GM23338 (cell line): Measurements from ENCODE around the gene RUBCN. TPM values are rescaled to one million over a fixed set of nuclear protein-coding genes. Genes with fewer than 3 reads are reported as not detected.
A peak's percentile ranks its signal among the peaks of the same experiment; 100 is the strongest.

Experiments
- ATAC-seq: fragments of 200-7000 bp; cut with Tn5 transposase; 3 replicates; pipeline ENCODE4 v1.9.1; 2020
- DNase-seq: peaks from one replicate; pipeline ENCODE4 v3.0.0-alpha.2; 2015; ENCODE audit warnings: low spot score
- H2AFZ ChIP-seq: fragments of 200-600 bp; sonication (generic); 2 replicates; pipeline ENCODE4 v1.8.0; 2016; ENCODE audit warnings: antibody characterized with exemption, mild to moderate bottlenecking, moderate library complexity
- H3F3A ChIP-seq: fragments of 200-600 bp; sonication (generic); replicated peaks from 2 replicates; pipeline ENCODE4 v1.8.0; 2017; ENCODE audit warnings: antibody characterized with exemption, mixed run types, low read depth
- H3K27ac ChIP-seq: fragments of 200-600 bp; sonication (generic); 2 replicates; pipeline ENCODE4 v1.6.1; 2016; ENCODE audit warnings: low read depth
- H3K27me3 ChIP-seq: fragments of 200-600 bp; sonication (generic); 2 replicates; pipeline ENCODE4 v1.8.0; 2016; ENCODE audit warnings: mild to moderate bottlenecking, mixed run types, moderate library complexity; ENCODE audit not compliant: insufficient read depth
- H3K36me3 ChIP-seq: fragments of 200-600 bp; sonication (generic); 2 replicates; pipeline ENCODE4 v1.8.0; 2016; ENCODE audit warnings: mild to moderate bottlenecking; ENCODE audit not compliant: insufficient read depth
- H3K4me1 ChIP-seq: fragments of 200-600 bp; sonication (generic); 2 replicates; pipeline ENCODE4 v1.8.0; 2016; ENCODE audit warnings: mild to moderate bottlenecking, moderate library complexity; ENCODE audit not compliant: insufficient read depth
- H3K4me2 ChIP-seq: fragments of 200-600 bp; sonication (generic); 2 replicates; pipeline ENCODE4 v1.7.1; 2017; ENCODE audit warnings: mixed run types
- H3K4me3 ChIP-seq: fragments of 200-600 bp; sonication (generic); 2 replicates; pipeline ENCODE4 v1.6.1; 2016; ENCODE audit warnings: mixed run types
- H3K79me2 ChIP-seq: fragments of 200-600 bp; sonication (generic); replicated peaks from 2 replicates; pipeline ENCODE4 v1.8.0; 2017; ENCODE audit warnings: mild to moderate bottlenecking; ENCODE audit not compliant: insufficient read depth
- H3K9me2 ChIP-seq: fragments of 200-600 bp; sonication (generic); 2 replicates; pipeline ENCODE4 v1.8.0; 2017; ENCODE audit not compliant: insufficient read depth
- H4K20me1 ChIP-seq: fragments of 200-600 bp; sonication (generic); replicated peaks from 2 replicates; pipeline ENCODE4 v1.8.0; 2017; ENCODE audit warnings: mild to moderate bottlenecking; ENCODE audit not compliant: insufficient read depth
- H3K27ac Mint-ChIP-seq: 2 replicates; pipeline ENCODE4 v1.8.0; 2020; ENCODE audit warnings: inconsistent platforms, mild to moderate bottlenecking, moderate library complexity, mixed read lengths
- H3K27me3 Mint-ChIP-seq: 3 replicates; pipeline ENCODE4 v1.8.0; 2022; ENCODE audit warnings: low read depth, mild to moderate bottlenecking, moderate library complexity, mixed read lengths, inconsistent platforms; ENCODE audit not compliant: insufficient read depth, poor library complexity
- H3K36me3 Mint-ChIP-seq: 3 replicates; pipeline ENCODE4 v1.8.0; 2021; ENCODE audit warnings: low read depth, mild to moderate bottlenecking, inconsistent platforms, moderate library complexity, mixed read lengths
- H3K4me1 Mint-ChIP-seq: 3 replicates; pipeline ENCODE4 v1.8.0; 2020; ENCODE audit warnings: mild to moderate bottlenecking, inconsistent platforms, mixed read lengths
- H3K4me3 Mint-ChIP-seq: 3 replicates; pipeline ENCODE4 v1.8.0; 2021; ENCODE audit warnings: moderate library complexity, mild to moderate bottlenecking, inconsistent platforms, mixed read lengths
- H3K9me3 Mint-ChIP-seq: 3 replicates; pipeline ENCODE4 v1.8.0; 2020; ENCODE audit warnings: moderate library complexity, mild to moderate bottlenecking, inconsistent platforms, mixed read lengths
- CREB1 ChIP-seq: fragments of 250-450 bp; sonication (Bioruptor Pico); IDR thresholded peaks from 2 replicates; pipeline ENCODE4 v1.5.0; 2020; ENCODE audit warnings: low read depth, mild to moderate bottlenecking, moderate library complexity
- CTCF ChIP-seq, 2 experiments: fragments of 200-600 bp in 1 of 2; sonication (generic) in 1 of 2; conservative IDR thresholded peaks; 2 replicates each; pipeline versions ENCODE4 v1.5.1 to v1.6.1; 2016 to 2017; ENCODE audit warnings: antibody characterized with exemption in 2 of 2, low read depth in 2 of 2, mild to moderate bottlenecking in 2 of 2, moderate library complexity in 1 of 2
- ETS1 ChIP-seq: IDR thresholded peaks from 2 replicates; pipeline ENCODE4 v1.6.1; 2016; ENCODE audit warnings: antibody characterized with exemption
- EZH2 ChIP-seq: fragments of 200-600 bp; sonication (generic); IDR thresholded peaks from one replicate; pipeline ENCODE4 v1.8.0; 2017; ENCODE audit warnings: antibody characterized with exemption, mild to moderate bottlenecking, low read depth; ENCODE audit not compliant: unreplicated experiment
- EZH2phosphoT487 ChIP-seq: fragments of 200-600 bp; sonication (generic); IDR thresholded peaks from one replicate; pipeline ENCODE4 v1.8.1; 2018; ENCODE audit warnings: antibody characterized with exemption; ENCODE audit not compliant: unreplicated experiment
- JUNB ChIP-seq: IDR thresholded peaks from one replicate; pipeline ENCODE4 v1.6.1; 2016; ENCODE audit warnings: antibody characterized with exemption; ENCODE audit not compliant: unreplicated experiment
- NANOG ChIP-seq: IDR thresholded peaks from 2 replicates; pipeline ENCODE4 v1.6.1; 2016; ENCODE audit warnings: antibody characterized with exemption, borderline replicate concordance
- POLR2AphosphoS5 ChIP-seq: IDR thresholded peaks from 2 replicates; pipeline ENCODE4 v1.6.1; 2016; ENCODE audit warnings: antibody characterized with exemption, low read depth
- REST ChIP-seq: IDR thresholded peaks from one replicate; pipeline ENCODE4 v1.6.1; 2018; ENCODE audit warnings: antibody characterized with exemption; ENCODE audit not compliant: unreplicated experiment
- STAT1 ChIP-seq: IDR thresholded peaks from one replicate; pipeline ENCODE4 v1.6.1; 2016; ENCODE audit warnings: antibody characterized with exemption; ENCODE audit not compliant: unreplicated experiment
- ZNF114 ChIP-seq: fragments of 250-450 bp; sonication (Bioruptor Pico); IDR thresholded peaks from 2 replicates; pipeline ENCODE4 v1.5.0; 2020; ENCODE audit warnings: mild to moderate bottlenecking, moderate library complexity
- ZNF331 ChIP-seq: fragments of 250-450 bp; sonication (Bioruptor Pico); IDR thresholded peaks from 2 replicates; pipeline ENCODE4 v1.5.0; 2020; ENCODE audit warnings: low read depth, mild to moderate bottlenecking, moderate library complexity
- ZNF462 ChIP-seq: fragments of 250-450 bp; sonication (Bioruptor Pico); IDR thresholded peaks from 2 replicates; pipeline ENCODE4 v1.5.0; 2020; ENCODE audit warnings: mild to moderate bottlenecking, moderate library complexity
- polyA plus RNA-seq: library from polyadenylated mRNA; unstranded; fragments of >200 nt; fragmentation: Nextera tagmentation; extraction: Ambion mirVana; gene quantifications from 2 replicates; pipeline ENCODE4 v1.2.1, GENCODE V29; 2016
- total RNA-seq: library from RNA; depleted of rRNA; stranded (reverse); fragments of >200 nt; shearing (Covaris generic); gene quantifications from 2 replicates; pipeline ENCODE4 v1.2.3, GENCODE V29; 2014

RUBCN gene
- total and polyA plus RNA-seq, 2 experiments from 2014 or later: 13.1 to 33.2 TPM

- H3K4me2 ChIP-seq: no peak overlapping the region
- peaks cover 23% of the 10 kb centered on the region for H3K27me3 Mint-ChIP-seq
- peaks cover 37% of the 10 kb centered on the region for H3K79me2 ChIP-seq
These were observed 15.4 kb upstream of the RUBCN start for GRCh38 chr3:197752107-197752506.

More at GRCh38 chr3:197752107-197752506, 15.4 kb upstream of the RUBCN start:
- Histone ChIP-seq H3K27ac (no peak overlapping the region), H3K9me2 (no peaks in the 10 kb centered on the region), H3K36me3 (no peaks in the 10 kb centered on the region), H4K20me1 (0 out of 2 replicates have a peak, but pooled peaks cover 5% of the 10 kb centered on the region), H3K4me1 (peaks cover 20% of the 10 kb centered on the region), H3K4me3 (no peak overlapping the region), H3K27me3 (peaks cover 54% of the 10 kb centered on the region), H2AFZ (no peak overlapping the region), H3F3A (peaks cover 13% of the 10 kb centered on the region; the same call in 1 of the 2 replicates)
- DNase-seq (no peak), ATAC-seq (no peak)
- no peaks in the 10 kb centered on the region; the same call in 2 of the 3 replicates for H3K36me3 Mint-ChIP-seq
- H3K4me1 Mint-ChIP-seq: peaks cover 15% of the 10 kb centered on the region
- H3K9me3 Mint-ChIP-seq: no peaks in the 10 kb centered on the region
- no peak overlapping the region for H3K27ac Mint-ChIP-seq
- peak overlapping the region; percentile 55 for H3K4me3 Mint-ChIP-seq
- no peak for TF ChIP-seq ZNF462 (CRISPR knock-in tag)
- TF ChIP-seq REST: no peak
- no peak for TF ChIP-seq ZNF114 (CRISPR knock-in tag)
- TF ChIP-seq ZNF331 (CRISPR knock-in tag): no peak
- no peak for TF ChIP-seq CTCF (conservative IDR thresholded peaks at IDR 0.05; ENCODE audit: low read depth in 2 of 2)
- TF ChIP-seq JUNB: no peak
- no peak for TF ChIP-seq EZH2phosphoT487
- no peak for TF ChIP-seq POLR2AphosphoS5
- no peak for TF ChIP-seq STAT1
- no peak for TF ChIP-seq ETS1
- TF ChIP-seq NANOG: no peak
- no peak for TF ChIP-seq CREB1
- TF ChIP-seq EZH2: no peak
